ENCODE data around the gene XPNPEP1.

The XPNPEP1 gene

DNA sequence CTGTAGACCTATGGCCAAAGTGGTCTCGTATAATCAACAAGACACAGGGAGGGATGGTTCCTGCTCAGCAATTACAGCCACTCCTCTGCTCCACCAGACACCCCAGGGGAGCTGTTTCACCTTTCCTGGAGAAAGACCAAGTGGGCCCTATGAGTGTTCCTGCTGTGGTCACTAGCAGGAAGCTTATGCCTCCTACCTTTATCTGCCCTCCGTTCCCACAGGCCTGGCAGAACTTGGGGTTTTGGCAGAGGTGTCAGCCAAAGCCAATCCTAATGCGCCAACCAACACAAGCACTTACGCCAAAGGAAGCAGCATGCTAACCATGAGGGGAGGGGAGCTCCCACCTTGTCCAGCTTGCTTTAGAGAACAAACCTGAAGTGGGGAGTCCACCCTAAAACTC, 31.2 kb downstream of the XPNPEP1 start:
- DNase-seq, result no peak

DNA sequence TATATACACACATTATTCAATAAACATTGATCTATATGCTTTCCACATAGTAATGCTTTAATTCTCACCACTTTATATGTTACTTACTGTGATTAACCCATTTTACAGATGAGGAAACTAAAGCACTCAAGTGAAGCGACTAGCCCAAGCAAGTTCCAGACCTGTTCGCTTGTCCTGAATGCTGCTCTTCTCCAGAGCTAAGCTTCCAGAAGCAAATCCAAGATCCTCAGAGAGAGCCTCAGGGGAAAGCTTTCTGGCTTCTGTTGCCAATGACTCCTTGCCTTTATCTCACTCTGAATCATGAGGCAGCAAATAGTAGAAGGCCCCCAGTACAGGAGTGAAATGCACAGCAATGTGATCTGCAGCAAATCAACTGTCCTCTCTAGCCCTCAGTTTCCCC, 32.2 kb downstream of the XPNPEP1 start:
- DNase-seq, result no peak

DNA sequence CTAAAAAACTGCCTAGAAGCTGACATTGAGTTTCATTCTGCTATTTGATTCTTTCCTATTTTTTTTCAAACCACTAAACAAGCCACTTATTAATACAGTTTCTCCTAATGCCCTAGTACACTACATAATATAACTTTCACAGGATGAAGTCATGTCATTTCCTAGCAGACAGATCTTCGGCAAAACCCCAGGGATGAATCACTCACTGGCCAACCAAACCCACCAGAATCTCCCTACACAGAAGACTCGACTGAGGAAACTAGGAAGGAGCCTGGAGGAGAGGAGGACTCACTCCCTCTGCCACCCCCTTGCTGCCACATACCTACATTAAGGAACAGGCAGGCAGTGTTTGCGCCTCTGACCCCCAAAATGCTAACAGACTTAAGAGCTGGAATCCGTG, 33.4 kb downstream of the XPNPEP1 start:
- no peak for DNase-seq

DNA sequence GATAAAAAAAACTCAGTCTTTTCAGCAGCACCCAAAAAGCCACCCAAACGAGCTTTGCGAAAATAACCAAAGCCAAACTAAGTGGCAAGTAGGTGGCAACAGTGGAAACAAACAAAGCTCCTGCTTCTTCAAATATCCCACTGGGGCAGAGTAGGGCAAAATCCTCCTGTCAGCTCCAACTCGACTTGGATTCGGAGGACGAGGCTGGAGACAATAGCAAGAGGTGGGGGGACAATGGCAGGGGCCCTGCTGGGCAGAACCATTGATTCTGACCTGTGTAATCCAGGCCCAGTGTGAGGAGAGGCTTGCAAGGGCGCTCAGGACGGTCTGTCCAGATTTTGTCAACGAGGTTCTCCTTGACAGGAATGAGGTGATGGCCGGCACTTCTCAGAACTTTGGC, 35.5 kb downstream of the XPNPEP1 start:
- DNase-seq, result no peak

DNA sequence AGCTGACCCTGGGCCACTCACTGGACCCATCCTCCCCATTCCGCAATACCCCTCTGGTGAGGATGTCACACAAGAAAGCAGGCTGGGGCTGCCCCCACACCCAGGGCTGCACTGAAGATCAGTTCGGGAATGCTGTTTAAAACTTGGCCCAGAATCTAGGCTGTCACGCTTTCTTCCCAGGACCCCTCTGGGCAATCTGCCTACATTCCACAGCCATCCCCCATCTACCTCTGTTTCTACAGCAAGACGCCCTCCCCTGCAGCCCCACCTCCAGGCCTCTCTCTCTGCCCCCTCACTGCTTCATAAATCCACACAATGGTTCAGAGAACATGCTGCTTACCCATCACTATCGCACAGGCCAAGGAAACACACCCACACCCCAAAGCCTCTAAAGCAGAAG, 36.1 kb downstream of the XPNPEP1 start:
- no peak for DNase-seq

DNA sequence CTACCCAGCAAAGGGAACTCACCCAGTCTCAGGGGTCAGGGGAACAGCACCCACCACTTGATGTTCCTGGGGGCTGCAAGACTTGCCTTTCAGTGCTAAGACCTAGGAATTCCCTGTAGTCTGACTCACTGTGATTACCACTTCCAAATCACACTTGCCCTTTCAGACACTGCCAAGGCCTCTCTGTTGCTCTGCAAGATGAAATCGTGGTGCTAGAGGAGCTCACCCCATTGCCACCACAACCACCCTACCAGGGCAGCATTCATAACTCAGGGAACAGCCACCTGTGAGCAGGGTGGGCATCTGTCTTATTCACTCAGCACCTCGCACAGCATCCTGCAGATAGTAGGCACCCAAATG, 36.5 kb downstream of the XPNPEP1 start:
- DNase-seq, result no peak

DNA sequence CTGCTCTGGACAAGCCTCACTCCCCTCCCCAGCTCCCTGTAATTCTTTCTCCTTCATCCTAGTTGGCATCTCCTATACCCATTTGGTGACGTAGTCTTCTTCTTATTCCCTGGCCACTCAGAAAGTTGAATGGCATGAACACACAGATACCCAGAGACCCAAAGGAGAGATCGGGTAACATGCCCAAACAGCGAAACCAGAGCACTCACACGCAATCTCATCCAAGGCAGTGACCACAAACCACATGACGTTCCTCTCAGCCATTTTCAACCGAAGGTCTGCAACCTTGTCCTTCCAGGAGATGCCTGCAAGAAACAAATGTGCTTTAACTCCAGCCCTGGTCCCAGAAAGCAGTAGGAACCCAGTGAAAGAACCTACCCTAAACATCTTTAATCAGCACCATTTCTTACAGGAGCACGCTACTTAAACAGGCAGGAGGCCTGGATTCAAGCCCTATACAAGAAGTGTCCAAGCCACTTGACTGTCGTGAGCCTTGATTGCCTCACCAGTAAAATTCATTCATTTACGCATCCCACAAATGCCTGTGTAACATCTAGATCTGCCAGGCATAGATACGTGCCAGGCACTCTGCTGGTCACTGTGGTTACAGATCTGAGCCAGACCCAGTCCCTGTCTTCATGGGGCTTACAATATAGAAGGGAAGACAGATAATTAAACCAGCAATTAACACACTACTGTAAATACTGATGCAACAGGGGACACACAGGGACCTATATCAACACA, 37.1 kb downstream of the XPNPEP1 start:
- no peak for DNase-seq

DNA sequence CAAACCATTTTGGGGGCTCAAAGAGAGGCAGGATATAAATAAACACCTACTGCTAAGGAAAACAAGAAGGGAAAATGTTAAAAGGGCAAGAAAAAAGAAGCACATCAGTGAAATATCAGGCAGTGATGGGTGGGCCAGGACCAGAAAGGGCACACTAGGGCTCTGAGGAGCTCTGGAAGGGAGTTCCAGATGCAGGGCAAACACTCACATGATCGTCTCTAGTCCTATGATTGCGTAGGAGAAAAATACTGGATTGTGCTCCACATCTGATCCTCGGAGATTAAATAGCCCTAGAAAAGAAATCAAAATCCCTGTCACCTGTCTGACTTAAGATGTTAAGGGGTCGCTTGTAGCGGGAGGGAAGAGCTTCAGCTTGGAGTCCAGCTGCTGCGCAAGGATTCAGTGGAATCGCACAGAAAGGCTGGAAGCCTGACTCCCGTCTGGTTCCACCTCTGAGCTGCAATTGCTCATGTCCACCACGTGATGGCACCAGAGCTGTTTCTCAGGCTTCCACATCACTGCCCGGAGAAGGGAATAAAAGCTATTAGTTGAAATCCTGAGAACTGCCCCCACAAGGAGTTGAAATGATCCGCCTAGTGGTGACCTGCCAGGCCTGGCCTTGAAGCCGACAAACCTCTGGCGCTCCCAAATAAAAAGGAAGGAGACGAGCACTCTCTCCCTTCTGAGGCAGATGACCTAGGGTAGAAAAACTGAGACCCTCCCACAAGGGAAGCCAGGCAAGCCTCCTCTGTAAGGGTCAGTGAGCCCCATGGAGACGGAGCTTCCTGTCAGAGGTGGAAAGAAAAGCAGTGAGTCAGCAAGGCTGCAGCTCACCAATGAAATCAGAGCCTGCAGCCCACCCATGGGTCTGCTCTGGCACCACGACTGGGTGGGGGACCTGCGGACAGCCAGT, 39.2 kb downstream of the XPNPEP1 start:
- DNase-seq, result peak; percentile 35

DNA sequence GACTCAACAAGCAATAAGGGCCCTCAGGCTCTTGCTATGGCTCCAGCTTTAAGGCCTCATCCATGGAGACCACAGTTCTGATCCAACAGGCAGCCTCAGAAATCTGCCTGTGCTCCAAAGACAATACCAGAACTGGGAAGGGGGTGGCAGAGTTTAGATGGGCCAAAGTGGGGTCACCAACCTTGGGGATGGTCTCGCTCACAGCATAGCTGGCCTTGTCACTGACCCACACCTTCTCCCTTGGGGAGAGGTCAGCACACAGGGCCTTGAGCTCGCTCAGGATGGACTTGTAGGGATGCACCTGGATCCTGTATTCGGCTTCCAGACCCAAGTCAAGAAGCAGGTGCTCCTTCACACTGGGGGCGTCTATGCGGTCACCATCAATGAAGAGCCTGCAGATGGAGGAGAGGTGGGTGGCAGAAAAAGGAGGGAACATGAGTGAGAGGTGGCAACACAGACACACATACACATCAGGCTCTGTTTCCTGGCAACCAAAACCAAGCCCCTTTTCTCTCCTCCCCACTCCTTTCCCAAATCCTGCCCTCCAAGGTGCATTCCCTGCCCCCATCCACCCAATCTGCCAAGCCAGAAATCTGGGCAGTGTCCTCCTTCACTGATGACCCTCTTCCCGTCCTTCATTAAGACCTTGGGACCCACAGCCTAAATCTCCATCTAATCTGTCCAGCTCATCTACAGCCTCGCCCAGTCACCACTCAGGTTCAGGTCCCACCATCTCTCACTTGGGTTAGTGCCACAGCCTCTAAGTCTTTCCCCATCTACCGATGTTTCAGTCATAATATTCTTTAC, 40.9 kb downstream of the XPNPEP1 start:
- DNase-seq, result no peak

DNA sequence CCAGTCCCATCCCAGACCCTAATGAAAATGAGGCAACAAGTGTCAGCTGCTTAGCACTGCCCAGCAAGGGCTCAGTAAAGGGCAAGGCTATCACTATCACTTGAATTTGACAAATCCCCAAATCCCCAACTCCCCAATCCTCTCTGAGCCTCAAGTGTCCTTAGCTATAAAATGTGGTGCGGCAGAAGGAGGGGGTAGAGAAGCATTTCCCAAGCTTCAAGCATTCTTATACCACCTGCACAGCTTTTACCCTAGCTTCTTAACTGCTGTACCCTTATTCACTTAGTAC, 41.6 kb downstream of the XPNPEP1 start:
- DNase-seq, result no peak

DNA sequence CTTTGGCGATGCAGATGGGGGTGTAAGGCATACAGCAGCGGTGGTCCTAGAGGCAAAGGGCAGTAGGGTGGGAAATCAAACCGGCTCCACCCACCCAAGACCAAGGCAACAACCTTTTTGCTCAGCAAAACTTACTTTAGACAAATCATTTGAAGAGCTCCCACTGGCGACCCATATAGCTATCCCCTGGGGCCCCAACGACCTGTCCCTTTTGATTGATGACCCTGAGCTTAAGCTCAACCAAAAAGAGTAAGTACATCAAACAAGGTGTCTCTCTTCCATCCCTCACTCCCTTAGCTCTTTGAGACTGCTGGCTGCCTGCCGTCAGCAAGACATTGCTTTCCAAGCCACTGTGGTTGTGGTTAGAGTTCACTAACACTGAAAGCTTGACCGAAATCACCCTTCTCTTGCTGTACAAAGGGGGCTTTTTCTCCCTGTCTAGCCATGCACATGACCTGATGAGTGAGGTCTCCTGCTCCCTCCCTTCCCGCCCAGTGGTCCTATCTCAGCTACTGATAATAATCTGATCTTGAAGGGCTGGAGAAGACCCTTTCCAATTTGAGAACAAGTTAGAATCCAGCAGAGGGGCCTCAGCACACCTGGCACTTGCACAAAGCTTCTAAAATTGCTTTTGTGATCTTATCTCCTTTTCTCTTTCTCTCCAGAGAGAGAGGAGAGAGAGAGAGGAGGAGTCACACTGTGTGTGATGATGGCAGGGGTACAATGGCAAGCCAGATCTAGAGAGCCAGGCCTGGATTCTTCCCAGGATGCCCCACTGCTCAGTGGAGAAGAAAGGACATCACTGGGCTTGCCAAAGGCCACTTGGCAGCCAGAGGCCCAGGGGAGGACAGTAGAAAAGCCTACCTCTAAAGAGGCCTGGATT, 42.2 kb downstream of the XPNPEP1 start:
- no peak for DNase-seq

DNA sequence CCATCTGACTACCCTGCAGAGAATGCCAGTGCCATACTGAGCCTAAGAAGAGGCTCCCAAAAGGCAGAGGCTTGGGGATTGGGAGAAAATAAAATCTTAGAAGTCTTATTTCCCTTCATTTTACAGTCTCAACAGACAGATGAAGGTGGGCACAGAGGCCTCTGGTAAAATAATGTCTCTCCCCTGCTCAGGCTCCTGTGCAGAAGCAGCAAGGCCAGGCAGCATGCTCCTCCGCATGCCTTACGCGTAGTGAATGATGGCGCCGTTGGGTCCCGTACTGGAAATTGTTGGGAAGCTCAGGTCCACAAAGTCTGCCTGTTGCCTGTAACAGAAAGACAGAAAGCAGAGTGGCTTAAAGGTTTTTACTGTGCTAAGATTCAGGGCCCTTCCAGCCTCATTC, 45.8 kb downstream of the XPNPEP1 start:
- DNase-seq, result no peak

DNA sequence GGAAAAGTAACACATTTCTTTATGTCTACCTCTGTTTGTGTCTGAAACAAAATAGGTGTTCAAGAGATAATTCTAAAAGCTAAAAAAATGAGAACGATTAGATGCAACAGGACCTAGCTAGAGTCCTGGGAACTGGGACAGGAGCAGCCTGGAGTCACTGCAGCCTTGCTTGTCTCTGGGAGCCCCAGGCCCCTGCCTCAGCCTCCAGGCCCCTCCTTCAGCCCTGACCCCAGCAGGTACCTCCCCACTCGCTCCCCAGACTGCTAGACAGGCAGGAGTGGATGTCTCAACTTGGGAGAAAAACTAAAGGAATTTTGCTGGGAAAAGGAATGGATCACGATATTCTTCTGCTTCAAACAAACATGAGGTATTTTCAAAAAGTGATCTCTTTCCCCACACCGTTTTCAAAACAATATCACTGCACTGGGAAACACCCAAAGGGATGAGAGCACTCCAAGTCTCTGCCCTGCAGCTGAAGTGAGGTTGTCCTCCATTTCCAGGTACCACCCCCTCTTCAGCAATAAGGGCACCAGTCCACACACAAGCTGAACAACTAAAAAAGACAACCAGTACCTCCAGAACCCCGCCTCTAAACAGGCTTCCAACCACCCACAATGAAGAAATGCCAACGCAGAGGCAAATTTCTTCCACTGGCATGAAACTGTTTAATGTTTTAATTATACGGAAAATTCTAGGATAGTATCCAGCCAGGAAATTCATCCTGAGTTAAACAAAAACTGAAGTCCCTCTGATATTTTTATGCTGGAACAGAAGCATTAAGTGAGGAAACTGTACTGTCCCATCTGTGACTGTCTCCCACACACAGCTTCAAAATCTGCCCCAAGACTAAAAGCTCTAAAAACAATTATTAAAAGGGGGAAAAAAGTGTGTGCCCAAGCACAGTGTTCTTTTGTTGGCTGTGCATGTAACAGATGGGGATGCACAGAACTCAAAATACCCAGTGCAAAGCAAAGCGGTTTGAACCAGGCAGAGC, 47.2 kb downstream of the XPNPEP1 start:
- no peak for DNase-seq

DNA sequence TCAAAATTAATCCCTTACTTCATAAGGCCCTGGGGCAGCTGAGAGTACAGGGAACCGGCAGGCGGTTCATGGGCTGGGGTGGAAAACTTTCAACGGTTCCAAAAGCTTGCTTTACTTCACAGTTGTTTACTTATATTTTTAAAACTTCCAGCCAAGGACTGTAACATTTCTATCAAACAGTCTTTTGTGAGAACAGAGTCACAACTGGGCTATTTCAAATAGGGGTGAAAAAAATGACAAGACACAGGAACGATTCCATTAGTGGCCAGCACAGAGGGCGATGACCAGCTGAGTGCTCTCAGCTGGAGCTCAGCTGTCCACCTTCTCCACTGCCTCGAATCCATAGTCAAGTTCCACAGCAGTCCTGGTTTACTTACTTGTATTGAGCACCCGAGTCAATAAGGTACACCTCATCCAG, 48.2 kb downstream of the XPNPEP1 start:
- DNase-seq, result no peak

DNA sequence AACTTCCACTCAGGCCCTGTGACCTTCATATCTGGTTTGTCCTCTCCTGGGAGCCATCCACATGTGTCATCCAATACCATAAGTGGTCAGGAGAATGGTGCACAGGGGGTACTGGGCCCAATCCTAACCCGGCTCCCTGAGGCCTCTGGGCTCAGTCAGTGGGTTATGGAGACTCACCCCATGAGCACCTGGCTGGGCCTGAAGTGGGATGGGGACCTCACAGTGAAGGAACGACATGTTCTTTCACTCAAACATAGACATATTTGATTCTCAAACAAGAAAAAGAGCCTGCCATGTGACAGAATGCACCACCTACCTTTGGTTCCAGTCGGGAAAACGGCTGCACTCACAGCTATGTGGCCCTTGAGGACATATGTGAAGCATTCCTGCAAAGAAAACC, 51.8 kb downstream of the XPNPEP1 start:
- DNase-seq, result no peak

DNA sequence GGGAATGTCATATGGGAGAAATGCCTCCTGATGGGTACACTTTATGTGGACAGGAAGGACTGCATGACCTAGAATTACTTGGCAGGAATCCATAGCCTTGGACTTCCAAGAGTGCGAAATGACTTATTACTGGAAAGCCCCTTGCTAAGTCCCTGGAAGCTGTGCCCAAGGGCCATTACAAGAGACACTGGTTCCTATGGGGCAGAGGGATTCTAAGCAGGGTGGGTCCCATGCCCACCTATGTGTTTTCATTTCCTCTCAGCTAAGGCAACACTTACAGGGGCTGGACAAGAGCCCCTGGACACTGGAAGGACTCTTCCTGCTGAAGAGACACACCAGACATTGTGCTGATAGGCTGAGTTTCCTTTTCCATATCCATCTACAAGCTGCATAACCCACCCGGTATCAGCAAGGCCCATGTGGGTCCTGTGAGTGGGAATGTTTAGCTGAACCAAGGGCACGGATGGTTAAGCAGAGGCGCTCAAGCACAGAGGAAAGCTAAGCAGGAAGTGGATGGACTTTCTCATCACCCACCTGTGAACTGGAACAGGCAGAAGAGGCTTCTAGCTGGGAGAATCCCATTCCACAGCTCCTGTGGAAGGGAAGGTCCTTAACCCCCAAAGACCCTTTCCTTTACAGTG, 56.2 kb downstream of the XPNPEP1 start:
- DNase-seq, result no peak

DNA sequence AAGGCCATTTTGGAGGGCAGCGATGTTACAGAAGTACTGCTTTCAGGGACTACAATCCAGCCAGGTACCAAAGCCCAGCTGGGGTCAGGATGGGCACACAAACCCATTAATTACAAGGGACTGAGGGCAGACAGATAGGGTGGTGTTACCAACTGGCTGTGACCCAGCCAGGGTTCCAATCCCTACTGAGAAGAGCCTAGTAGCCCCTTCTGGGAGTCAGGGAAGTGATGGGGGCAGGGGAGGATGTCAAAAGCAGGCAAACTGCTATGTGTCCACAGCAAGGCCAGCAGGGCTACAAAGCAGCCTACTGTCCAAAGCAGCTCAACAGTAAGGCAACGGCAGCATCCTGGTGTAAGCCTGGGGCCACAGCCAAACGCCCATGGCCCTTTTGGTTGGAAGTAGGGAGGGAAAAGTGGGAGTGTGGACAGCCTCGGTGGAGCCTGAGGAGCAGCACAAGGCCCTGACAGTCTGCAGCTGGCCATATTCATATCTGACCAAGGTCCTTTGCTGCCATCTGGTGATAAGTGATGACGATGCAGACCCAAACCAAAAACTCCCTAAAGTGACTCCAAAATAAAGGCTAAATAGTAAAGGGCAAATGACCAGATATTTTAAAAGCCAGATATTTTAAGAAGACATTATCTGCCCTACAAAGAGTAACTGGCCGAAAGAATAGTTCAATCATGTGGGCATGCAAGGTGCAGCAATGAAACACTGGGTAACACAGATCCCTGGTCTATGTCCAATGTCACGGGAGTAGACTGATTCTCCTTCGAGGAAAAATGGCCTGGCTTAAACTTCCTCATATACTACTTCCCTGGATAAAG, 56.9 kb downstream of the XPNPEP1 start:
- no peak for DNase-seq

DNA sequence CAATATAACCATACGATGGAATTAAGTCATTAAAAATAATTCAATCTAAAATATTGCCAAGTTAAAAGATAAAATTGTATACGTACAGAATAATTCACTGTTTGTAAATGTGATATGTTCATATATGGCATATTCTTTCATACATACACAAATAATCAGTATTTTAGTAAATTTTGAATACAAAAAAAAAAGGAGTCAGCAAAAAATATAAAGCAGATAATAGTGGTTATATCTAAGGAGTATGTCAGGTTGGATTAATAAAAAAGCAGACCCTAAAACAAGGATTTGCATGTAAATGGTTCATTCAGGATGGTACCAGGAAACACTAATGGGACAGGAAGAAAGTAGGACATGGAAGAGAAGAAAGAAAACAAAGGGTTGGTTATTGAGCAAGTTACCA, 59.5 kb downstream of the XPNPEP1 start:
- no peak for DNase-seq

DNA sequence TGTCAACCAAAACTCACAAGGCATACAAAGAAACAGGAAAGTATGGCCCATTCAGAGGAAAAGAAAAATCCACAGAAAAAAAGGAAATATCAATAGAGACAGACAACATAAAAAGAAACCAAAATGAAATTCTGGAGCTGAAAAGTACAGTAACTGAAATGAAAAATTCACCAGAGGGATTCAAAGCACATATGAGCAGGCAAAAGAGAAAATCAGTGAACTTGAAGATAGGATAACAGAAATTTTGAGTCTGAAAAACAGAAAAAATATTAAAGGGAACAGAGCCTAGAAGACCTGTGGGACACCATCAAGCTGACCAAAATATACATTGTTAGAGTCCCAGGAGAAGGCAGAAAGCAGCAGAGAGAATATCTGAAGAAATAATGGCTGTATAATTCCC, 60.6 kb downstream of the XPNPEP1 start:
- no peak for DNase-seq

DNA sequence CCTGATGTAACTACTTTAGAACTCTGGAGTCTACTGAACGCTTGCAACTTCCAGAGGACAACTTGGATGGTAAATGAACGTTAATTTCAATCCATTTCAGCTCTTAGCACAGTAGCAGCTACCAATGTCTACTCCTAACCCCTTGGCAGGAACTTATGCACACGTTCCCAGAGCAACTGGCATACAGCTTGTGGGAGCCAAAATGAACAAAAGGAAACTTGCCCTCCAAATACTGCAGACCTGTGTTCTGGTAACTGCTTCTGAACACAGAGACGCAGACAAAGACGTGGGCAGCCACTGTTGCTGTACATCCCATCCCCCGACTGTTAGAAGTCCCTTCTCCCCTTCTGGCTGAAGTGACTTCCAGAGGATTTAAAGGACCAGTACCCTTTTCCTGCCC, 61.3 kb downstream of the XPNPEP1 start:
- DNase-seq, result no peak

Measured in DMS79 treated with DMSO at 0.1 percent for 48 hours (cell line).